Epithelial cell of prostate (primary cell): ENCODE data around the gene GRID1.

Experiments
- DNase-seq: peaks from one replicate; pipeline ENCODE4 v3.0.0-alpha.2; 2011; ENCODE audit warnings: low read depth, low spot score
- H3K27ac ChIP-seq: fragments of 450-650 bp; 2 replicates; pipeline ENCODE4 v1.5.1; 2017; ENCODE audit warnings: mild to moderate bottlenecking

The GRID1 gene

DNA sequence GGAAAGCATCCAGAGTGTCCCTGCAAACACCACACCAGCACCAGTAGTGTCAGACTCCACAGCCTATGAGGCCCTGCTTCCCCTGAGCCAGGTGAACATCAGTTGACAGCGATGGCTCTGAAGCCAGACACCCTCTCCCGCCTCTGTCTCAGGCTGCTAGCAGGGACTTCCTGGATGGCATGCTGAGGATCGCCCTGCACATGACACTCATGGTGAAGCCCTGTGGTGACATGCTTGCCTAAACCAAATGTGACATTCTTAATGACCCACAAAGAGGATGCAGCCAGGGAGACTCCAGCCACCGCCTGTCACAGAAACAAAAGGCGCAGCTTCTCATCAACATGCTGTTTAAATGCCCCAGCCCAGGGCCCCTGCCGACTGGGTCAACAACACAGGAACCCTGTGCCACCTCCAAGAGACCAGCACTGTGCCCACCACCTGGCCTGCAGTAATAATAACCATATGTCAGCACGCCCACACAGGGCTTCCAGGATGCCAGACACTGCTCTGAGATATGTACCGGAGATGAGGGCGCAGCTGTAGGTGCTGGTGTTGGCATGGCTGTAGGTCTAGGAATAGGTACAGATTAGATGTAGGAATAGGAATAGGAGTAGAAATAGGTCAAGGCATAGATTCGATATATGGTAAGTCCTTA lies 81.3 kb downstream of the GRID1 start:
- DNase-seq, result no peak
- H3K27ac ChIP-seq, result no peak overlapping the region

DNA sequence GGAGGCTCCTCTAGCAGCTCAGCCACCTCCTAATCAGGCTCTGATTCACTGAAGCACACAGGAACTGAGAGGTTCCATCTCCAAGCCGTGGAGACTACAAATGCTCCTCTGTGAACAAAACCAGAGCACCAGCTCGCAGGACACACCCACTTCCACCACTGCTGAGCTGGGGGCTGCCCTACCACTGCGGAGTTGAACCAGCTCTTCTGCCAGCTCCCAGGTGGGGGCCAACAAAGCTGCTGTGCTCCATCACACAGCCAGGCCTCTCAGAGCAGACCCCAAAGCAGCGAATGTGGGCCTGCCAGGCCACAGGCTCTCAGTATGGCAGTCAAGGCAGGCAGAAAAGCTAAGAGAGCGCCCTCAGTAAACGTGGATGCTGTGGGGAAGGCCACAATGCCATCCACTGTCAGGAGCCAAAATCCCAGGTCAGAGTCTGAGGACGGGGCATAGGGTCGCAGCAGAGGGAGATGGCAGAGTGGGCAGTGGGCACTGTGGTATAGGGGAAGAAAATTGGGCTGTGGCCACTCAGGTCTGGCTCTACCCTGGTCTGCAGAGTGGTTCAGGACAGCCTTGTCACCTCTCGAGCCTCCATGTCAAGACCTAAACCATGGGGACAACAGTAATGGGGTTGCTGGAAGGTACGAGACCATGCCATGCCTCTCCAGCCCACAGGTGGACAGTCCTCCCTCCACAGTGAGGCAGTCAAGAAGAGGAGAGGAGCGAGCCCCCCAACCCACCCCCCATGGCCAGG lies 82.1 kb downstream of the GRID1 start:
- no peak overlapping the region for H3K27ac ChIP-seq
- no peak for DNase-seq

DNA sequence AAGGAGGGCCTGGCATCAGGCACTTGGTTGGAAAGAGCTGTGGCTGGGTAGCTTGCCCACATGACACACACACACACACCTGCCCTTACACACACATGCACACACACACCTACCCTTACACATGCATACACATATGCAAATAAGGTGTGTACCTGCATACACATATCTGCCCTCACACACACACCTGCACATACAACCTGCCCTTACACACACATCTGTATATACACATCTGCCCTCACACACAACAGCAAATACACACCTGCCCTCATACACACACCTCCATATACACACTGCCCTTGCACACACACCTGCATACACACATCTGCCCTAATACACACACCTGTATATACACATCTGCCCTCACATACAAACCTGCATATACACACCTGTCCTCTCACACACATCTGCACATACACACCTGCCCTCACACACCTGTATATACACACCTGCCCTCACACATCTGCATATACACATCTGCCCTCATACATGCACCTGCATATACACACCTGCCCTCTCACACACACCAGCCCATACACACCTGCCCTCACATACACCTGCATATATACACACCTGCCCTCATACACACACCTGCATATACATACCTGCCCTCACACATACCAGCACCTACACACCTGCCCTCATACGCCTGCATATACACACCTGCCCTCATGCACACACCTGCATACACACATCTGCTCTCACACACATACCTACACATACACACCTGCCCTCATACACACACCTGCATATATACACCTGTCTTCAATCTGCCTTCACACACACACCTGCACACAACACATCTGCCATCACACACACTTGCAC lies 82.9 kb downstream of the GRID1 start:
- no peak overlapping the region for H3K27ac ChIP-seq
- no peak for DNase-seq

DNA sequence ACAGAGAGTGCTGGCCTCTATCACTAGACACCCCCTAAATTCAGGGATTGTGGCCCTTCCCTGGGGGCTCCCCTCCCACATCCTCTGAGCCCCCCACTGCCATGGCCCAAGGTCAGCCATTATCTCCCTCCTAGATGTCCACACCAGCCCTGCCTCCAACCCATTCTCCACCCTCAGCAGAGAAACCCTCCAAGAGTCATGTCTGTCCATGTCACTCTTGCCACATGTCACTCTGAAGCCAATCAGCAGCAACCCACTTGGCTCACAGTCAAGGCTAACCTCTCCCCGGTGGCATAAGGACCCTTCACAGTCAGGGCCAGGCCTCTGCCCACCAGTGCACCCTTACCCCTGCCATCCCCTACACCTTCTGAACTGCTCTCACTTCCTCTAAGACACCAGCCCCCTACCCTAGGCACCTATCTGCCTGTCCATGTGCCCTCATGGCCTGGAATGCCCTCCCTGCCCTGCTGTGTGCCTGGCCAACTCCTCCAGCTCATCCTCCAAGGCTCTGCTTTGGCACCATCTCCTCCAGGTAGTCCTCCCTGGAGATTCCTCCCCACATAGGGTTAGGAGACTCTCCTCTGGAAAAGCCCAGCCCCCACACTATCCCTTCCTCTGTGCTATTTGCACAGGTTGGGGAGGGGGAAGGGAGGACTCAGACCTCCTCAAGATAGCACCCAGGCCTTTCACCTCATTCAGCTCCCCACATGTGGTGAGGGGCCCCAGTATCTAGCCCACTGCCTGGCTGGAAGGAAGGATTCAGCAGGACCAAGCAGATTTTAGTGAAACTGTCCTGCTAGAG lies 83.7 kb downstream of the GRID1 start:
- H3K27ac ChIP-seq, result no peak overlapping the region
- no peak for DNase-seq

DNA sequence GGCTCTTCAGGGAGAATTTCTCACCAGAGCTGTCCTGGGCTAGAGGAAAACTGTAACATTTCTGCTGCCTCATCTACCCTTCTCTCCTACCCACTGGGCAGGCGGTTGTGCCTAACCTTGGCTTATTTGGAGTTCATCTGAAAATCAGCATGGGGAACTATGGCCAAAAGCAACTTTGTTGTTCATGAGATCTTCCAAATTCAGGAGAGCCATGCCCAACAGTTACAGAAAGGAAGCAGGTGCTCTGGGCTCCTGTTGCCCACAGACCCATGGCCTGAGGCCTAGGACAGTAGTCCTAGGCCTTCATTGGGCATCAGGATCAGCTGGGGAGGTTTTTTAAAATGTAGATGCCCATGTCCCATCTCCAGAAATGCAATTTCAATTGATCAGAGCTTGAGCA lies 85.2 kb downstream of the GRID1 start:
- no peak overlapping the region for H3K27ac ChIP-seq
- no peak for DNase-seq

DNA sequence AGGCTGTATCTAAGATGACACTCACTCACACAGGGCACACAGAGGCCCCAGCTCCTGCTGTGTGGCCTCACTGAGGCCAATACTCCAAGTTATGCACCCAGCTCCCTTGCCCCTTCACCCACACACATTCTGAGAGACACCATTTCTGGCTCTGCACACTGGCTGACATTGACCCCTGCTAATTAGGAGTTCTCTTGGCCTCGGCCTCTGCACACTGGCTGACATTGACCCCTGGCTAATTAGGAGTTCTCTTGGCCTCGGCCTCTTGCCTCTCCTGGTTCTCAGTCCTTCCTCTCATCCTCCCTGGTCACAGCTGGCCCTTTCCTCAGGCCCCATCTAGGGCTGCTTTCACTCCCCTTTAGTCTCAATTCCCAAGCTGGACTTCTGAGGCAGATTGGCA lies 97.3 kb downstream of the GRID1 start:
- no peak for DNase-seq
- H3K27ac ChIP-seq, result no peak overlapping the region

DNA sequence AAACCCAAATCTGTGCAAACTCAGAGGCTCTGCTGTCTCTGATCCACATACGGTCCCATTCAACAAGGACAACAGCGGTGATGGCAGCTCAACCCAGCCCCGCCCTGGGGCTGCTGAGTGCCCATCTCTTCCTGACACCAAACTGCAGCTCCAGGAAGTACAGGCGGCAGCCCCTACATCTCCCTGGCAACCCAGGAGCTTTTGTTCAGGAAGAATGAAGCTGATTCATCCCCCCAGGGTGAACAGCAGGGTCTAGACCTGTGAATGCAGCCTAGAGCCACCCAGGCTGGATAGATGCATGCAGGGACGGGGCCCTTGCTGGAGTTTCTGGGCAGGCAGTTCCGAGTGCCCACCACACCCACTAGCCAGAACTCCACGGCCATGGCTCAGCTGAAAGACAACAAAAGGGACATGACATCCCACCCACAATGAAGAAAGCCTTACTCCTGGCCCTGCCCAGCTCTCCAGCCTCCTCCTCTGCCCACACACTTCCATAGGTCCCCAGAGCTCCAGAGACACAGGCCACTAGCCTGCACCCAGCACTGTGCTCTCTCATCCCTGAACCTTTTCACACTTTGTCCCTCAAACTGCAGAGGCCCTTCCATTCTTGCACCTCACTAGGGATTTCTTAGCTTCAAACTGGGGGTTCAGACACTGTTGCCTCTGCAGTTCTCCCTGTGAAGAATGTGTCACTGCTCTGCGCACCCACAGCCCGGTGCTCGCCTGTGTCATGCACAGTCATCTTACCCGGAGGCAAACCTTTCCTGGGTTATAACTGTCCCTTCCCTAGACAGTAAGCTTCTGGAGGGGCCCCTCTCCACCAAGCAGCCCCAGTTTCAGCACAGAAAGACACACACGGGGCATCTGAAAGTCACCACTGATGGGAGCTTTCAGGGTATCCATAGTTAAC lies 99.1 kb downstream of the GRID1 start:
- no peak for DNase-seq
- H3K27ac ChIP-seq, result no peak overlapping the region

DNA sequence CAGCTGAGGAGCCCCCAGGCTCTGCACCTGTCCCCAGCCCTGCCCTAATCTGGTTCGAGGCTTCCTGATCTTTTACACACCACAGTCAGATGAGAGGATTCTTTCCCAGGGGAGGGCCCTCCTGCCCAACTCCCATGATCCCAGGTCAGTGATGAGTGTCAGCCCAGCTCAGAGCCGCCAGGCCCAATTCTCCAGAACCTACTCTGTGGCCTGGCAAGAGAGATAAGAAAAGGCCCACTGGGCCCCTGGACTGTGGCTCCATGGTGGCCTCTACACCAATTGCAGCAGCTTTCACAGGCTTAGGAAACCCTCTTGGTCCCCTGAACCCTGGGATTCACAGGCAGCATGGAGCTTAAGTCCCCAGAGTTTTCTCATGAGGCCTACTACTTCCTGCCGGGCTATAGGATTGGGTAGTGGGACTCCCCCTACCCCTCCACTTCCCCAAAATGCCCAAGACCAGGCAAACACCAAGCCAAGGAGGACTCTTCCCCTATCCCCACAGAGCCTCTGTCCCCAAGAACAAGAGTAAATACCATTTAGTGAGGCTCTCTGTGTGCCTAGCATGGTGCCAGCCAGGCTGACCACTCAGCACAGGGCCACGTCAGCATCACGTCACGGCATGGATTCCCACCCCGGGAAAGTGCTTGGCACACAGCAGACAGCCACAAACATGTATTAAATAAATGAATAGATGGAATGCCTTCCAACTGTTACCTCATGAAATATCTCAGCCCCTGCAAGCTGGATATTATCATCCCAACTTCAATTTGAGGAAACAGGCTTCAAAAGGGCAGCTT lies 100.0 kb downstream of the GRID1 start:
- no peak overlapping the region for H3K27ac ChIP-seq
- no peak for DNase-seq

DNA sequence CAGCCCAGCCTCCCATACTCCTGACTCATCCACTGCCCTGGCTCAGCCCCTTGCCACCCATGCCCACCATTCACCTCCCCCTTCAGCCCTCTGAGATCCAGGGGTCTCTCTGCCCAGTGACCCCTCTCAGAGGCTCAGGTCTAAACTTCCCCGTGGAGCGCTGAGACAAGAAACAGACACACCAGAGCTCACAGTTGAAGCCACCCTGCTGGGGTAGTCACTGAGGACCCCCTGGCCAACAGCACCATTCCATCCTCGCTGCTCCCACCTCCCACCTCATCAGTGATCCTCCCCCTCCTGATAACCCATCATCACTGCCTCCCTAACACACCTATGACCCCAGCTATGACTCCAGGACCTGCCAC lies 100.7 kb downstream of the GRID1 start:
- no peak overlapping the region for H3K27ac ChIP-seq
- no peak for DNase-seq

DNA sequence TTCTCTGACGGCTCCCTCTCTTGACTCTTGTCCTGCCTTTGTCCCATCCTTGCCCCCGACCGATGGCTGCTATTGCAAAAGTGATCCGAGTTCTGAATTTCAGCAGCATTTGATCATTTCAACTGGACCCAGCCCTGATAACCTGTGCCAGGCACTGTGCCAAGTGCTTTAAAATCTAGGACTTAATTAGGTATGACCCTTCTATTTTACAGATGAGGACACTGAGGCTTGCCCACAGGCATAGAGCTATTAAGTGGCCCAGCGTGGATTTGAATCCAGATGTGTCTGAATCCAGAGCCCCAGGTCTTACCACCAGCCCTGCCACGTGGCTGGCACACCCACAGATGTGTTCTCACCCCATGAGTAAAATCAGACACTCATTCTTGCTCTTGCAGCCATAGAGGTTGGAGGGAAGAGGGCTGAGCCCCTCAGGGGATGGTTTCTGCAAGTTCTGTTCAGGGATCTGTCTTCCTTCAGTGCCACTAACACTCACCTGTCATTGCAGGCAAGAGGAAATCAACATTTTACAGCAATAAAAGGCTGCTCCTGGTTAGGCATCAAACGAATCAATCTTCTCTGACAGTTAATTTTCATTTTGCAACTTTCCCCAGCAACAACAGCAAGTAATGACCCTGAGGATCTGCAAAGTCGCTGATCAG lies 101.2 kb downstream of the GRID1 start:
- no peak for DNase-seq

DNA sequence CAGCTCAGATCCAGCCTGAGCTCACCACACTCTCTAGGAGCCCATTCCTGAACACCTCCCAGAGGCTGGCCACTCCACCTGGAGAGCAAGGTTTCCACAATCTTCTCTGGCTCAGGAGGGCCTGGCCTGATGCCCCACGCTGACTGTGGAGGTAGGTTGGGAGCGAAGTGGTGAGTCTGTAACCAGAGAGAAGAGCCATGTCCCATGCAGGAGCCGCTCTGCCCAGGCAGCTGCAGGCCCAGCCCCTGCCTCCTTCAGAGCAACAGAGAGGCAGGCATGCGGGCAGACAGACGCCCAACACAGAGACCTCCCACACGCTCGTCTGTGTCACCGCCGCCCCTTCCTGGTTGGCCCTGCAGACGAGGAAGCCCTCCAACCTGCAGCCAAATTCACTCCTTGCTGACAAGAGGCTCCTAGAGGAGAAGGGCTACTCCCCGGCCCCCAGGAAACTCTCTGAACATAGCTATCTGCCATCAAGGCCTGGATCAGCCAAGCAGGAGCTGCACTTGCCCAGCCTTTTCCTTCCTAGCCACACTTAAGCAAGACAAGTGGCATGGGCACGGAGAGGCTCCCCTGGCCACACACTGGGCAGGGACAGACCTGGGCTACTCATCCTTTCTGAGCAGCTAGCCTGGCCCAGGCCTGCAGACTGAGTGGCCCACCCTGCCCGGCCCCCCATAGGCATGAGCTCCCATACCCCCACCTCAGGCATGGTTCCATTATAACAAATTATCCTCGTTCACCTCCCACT lies 101.9 kb downstream of the GRID1 start:
- DNase-seq, result no peak

More for the DNA sequence above, 101.2 kb downstream of the GRID1 start:
- no peak overlapping the region for H3K27ac ChIP-seq

DNA sequence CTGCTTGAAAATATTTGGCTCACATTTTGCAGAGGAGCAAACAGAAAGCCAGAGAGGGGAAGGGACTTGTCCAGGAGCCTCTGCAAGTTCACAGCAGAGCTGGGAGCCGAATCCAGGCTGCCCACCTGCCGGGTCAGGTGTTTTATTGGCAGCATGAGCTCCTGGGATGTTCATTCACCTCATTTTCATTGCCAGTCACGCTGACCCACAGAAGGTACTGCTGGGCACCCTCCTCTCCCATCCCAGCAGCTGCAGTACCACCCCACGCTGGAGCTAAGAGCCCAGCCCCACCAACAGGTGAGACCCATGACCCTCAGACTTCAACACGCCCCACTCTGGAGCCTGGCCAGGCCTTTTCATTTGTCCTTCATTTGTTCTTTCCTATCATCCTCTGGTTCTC lies 102.7 kb downstream of the GRID1 start:
- DNase-seq, result no peak
- no peak overlapping the region for H3K27ac ChIP-seq

More for the DNA sequence above, 101.9 kb downstream of the GRID1 start:
- H3K27ac ChIP-seq, result no peak overlapping the region

DNA sequence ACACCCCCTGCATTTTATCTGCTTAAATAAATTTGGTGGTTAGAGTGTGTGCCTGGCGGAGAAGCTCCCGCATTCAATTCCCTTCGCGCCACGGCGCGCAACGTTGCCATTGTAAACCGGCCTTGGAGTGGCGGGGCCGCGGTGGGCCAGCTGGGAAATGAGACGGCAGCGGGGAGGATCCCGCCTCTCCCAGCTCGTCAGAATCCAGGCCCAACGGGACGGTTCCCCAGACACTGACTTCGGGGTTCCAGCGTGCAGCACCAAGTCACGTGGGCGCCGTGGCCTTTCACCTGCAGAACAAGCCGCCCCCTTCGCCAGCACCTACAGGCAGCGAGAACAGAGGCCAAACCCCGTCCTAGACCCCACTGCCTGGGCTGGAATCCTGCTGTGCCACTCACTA lies 103.4 kb downstream of the GRID1 start:
- no peak overlapping the region for H3K27ac ChIP-seq
- DNase-seq, result no peak

DNA sequence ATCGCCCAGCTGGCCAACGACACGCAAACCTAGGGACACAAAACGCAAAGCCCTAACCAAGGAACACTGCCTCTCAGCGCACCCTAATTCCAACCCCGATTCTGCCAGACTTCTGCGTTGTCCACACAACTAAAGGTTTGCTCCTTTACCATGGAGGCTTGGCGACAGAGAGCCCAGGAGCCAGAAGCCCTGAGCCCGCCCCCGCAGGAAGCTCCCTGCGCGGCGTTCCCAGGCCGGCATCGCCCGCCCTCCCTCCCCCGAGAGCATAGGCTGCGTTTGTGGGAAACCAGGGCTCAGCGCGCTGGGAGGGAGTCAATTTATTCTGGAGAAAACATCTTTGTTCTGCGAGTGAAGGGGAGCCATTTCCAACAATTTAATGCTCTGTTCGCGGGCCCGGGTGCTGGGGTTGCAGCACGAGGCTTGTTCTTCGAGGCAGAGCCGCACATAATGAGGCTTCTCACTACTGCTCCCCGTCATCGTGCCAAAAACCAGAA lies 103.9 kb downstream of the GRID1 start:
- DNase-seq, result no peak
- no peak overlapping the region for H3K27ac ChIP-seq

DNA sequence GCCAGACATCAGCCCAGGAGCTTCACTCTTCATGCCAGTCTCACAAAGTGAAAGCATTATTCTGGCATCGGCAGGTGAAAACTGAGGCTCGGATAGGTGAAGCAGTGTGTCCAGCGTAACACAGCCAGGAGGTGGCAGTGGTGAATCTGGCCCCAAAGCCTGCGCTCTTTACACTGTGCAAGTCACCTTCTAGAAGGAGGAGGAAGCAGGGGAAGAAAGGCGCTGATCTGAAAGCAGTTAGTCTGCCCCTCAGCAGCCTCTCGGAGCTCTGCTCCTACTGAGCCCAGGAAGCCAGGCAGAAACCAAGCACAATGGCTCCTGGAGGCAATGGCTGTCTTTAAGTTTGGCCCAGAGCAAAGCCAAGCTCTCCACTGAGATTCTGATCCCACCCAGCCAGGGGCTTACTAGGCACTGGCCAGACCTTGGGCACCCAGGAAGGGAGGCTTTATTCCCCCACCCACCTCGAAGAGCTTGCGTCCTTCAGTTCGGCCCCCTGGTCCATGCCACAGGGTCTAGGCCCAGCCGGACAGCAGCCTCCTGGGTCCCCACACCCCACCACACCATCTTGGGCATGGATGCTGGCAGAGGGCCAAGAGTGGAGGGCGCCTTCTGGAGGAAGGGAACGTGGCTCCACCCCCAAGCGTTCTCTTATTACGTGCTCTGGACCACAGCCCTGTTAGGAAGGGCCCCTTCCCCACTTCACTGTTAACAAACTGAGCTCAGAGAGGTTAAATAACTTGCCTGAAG lies 104.5 kb downstream of the GRID1 start:
- no peak overlapping the region for H3K27ac ChIP-seq
- DNase-seq, result no peak

DNA sequence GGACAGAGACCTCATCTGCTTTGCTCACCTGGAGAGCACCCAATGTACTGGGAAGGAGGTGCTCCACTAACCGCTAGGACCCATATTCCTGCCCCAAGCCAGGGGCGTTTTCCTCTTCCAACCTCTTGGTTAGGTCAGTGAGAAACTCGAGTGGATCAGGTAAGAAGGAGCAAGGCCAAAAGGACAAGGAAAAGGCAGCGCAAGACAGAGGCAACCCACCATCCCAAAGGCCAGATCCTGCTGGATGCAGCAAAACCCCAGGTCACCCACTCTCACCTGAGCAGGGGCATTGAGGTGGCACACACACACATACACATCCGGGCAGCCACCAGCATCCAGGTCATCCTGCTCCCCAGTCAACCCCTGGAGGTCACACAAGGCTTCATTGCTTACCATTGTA lies 105.1 kb downstream of the GRID1 start:
- DNase-seq, result no peak
- H3K27ac ChIP-seq, result no peak overlapping the region

DNA sequence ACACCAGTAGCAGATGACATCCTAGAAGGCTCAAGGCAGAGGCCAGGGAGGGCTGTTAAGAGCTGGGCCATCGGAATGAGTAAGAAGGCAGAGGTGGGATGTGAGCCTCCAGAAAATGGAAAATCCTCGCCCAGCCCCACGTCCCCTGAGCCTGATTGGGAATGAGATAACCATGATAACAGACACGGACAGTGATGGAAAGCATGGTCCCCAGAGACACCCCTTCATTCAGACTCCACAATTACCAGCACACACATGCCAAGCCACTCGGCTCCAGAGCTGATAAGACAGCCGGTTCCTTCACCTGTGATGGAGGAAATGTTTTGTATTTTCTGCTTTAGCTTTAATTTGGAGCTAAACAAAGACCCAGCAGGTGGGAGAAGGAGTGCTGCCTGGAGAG lies 106.0 kb downstream of the GRID1 start:
- DNase-seq, result no peak

More for the DNA sequence above, 106.0 kb downstream of the GRID1 start:
- no peak overlapping the region for H3K27ac ChIP-seq
